RCC 7860 (cell line): ENCODE measurements around the gene PTPA.
"Not testable (repeated sequence)": the region's sequence is repeated elsewhere in the genome, so short reads cannot be mapped to it uniquely, and the experiment has no call there.

Source experiments
- DNase-seq: peaks from one replicate; pipeline ENCODE4 v3.0.0-alpha.2; 2015; ENCODE audit warnings: low spot score
- FAIRE-seq: peaks from 2 replicates; lab custom pipeline; 2012; peaks lifted over from hg19 to GRCh38; lab: Jason Lieb, UNC

PTPA gene

GRCh38 chr9:129174724-129175514 is 63.7 kb downstream of the PTPA start:
- DNase-seq (peak; percentile 83), FAIRE-seq (peak; percentile 77)

GRCh38 chr9:129175515-129175824 is 64.3 kb downstream of the PTPA start:
- DNase-seq (no peak), FAIRE-seq (no peak)

GRCh38 chr9:129175825-129176633 is 64.8 kb downstream of the PTPA start:
- FAIRE-seq: peak; percentile 79

GRCh38 chr9:129176701-129177442 is 65.7 kb downstream of the PTPA start:
- FAIRE-seq (no peak), DNase-seq (no peak)

More at GRCh38 chr9:129175825-129176633, 64.8 kb downstream of the PTPA start:
- DNase-seq: peak; percentile 86

- DNase-seq (no peak), FAIRE-seq (no peak)
Observed at GRCh38 chr9:129177443-129177790, 66.2 kb downstream of the PTPA start.

GRCh38 chr9:129177791-129178567 is 66.8 kb downstream of the PTPA start, which contains the start of gene IER5L:
Gene IER5L (minus strand): TSS chr9:129178261. CDS start chr9:129178052, 209 bp downstream.
- peak; percentile 95 for DNase-seq
- peak; percentile 46 for FAIRE-seq

DNA sequence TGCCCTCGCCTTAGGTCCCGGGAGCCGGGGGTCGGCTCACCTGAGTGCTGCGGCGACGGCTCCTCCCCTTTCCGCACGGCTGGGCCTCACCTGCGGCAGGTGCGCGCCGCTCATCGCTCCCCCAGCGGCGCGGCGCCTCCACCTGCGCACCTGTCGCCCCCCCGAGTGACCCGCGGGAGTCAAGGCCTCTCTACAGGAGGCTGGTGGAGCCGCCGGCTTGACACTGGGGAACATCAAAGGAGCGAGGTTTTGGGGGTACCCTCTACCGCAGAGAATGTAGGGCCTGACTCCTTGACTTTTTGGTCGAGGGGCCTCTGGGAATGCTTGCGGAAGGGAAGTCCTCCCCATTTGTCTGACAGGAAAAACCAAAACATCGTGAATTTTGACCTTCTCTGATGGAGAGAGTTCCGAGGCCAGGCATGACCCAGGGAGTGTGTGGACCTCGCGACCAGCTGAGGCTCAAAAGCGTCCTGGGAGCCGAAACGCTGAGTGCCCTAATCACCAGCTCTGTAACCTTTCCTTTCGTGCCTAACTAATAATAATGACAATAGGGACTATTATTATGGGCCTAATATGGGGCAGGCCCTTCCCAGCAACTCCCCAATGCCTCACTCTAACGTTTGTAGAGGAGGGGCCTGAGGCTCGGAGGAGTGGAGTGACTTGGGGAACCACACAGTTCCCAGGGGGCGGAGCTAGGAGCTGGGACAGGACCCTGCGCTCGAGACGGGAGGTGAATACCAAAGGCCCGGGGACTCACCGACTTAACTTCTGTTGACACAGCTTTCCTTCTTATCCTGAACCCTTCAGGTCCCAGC is 67.6 kb downstream of the PTPA start:
- FAIRE-seq (no peak), DNase-seq (no peak)

- FAIRE-seq (no peak), DNase-seq (no peak)
Observed at GRCh38 chr9:129181246-129181645, 70.0 kb downstream of the PTPA start.

- DNase-seq (no peak), FAIRE-seq (no peak)
Observed at GRCh38 chr9:129182122-129182521, 70.9 kb downstream of the PTPA start.

DNA sequence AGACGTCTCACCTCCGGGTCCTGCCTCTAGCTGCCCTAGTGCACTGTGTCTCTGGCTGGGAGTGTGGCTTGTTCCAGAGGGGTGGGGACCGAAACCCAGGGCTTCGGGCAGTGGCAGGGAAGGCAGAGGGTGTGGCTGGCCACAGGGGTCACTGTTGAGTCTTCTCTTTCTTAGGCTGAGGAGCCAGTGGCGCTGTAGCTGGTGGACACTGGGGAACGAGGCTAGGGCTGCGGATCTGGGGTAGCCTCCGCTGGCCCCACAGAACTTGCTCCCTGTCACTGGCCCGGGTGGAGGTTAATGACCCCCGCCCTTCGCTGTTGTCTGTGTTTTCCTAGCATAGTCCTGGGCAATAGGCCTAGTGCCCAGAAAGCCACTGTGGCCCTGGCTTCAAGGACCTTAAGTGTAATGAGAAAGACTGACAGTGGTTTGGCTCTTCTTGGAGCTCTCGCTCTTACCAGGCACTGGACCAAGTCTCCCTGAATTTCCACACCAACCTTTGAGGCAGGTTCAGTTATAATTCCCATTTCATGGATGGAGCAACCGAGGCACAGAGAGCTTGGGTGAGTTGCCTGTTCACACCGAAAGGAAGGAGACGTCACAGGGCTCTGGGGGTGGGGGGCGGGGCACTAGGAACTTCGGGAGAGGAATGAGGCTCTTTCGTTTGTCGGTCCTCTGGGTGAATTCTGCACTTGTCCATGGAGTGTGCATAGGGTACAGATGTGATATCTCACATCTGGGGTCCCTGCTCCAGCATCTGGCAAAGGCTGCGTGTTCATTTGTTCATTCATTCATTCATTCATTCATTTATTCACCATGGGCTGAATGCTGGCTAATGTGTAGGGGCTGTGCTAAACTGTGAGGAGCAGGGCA is 71.6 kb downstream of the PTPA start:
- DNase-seq (no peak), FAIRE-seq (no peak)

GRCh38 chr9:129183495-129184218 is 72.4 kb downstream of the PTPA start:
- DNase-seq (no peak), FAIRE-seq (no peak)

DNA sequence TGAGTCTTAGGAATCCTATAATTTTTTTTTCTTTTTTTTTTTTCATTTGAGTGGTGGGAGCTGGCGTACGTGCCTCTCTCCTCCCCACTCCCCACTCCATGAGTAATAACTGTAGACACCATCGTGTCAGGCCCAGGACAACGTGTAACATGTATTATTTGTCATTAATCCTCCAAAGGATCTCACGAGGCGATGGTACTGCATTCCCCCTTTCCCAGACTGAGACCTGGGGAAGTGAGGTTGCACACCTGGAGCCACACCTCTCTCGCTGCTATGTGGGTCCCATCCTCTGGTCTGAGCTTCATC is 73.0 kb downstream of the PTPA start:
- DNase-seq (no peak), FAIRE-seq (no peak)

GRCh38 chr9:129184596-129185122 is 73.4 kb downstream of the PTPA start:
- DNase-seq: no peak
- FAIRE-seq: no peak

DNA sequence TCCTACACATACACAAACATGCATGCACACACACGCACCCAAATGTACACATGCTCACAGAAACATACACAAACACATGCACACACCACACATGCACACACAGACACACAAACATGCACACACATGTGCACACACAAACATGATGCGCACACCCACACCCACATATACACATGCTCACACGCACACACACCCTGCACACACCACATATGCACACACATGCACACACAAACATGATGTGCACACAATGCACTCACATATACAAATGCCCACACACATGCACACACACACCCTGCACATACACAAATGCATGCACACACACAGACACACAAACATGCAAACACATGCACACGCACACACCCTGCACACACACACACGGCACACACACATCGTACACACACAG is 74.2 kb downstream of the PTPA start:
- FAIRE-seq: no peak

DNA sequence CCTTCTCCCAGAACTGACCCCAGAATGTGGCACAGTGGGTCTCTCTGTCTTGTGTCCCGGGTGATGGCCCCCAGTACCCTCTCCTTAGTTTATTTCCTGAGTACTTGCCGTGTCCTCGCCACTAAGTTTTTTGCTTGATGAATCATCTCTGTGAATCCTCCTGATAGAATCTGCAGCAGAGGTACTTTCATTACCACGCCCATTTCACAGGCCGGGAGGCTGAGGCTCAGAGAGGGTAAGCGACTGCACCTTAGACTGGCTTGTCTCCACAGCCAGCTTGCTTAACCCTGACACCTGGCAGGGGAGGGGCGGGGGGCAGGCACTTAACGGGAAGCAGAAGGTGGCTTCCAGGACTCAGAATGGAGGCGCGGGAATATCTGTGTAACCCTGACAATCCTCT is 74.8 kb downstream of the PTPA start:
- DNase-seq: peak; percentile 37
- FAIRE-seq: no peak

More for the DNA sequence above, 74.2 kb downstream of the PTPA start:
- DNase-seq: no peak

- no peak for DNase-seq
- no peak for FAIRE-seq
Observed at GRCh38 chr9:129187042-129187441, 75.8 kb downstream of the PTPA start.

DNA sequence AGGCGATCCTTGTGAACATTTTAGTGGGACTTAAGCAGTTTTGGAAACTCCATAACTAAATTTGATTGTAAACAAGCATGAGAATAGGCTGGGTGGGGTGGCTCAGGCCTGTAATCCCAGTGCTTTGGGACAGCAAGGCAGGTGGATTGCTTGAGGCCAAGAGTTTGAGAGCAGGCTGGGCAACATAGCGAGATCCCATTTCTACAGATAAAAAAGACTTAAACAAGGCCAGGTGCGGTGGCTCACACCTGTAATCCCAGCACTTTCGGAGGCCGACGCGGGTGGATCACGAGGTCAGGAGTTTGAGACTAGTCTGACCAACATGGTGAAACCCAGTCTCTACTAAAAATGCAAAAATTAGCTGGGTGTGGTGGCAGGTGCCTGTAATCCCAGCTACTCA is 78.8 kb downstream of the PTPA start:
- FAIRE-seq, DNase-seq: not testable (repeated sequence)

GRCh38 chr9:129191234-129191633 is 80.0 kb downstream of the PTPA start:
- DNase-seq: no peak
- no peak for FAIRE-seq
